Duodenal mucosa (tissue), 2 donors: ENCODE data around the gene TRPM4.
"Not testable (repeated sequence)": the region's sequence is repeated elsewhere in the genome, so short reads cannot be mapped to it uniquely, and the experiment has no call there.

ENCODE experiments used
- H3K27ac ChIP-seq: one replicate; pipeline ENCODE4 v1.7.0; 2013; ENCODE audit warnings: low read depth, low read length
- H3K27me3 ChIP-seq, 2 donors: one replicate each; pipeline ENCODE4 v1.7.0; 2013; ENCODE audit warnings: low read length in 2 of 2, control low read depth in 1 of 2; ENCODE audit not compliant: insufficient read depth in 2 of 2, control insufficient read depth in 1 of 2
- H3K36me3 ChIP-seq, 2 donors: one replicate each; pipeline ENCODE4 v1.7.0; 2013; ENCODE audit warnings: low read length in 2 of 2, control low read depth in 1 of 2; ENCODE audit not compliant: insufficient read depth in 2 of 2, control insufficient read depth in 1 of 2
- H3K4me1 ChIP-seq, 2 donors: one replicate each; pipeline ENCODE4 v1.7.0; 2013; ENCODE audit warnings: low read length in 2 of 2, control low read depth in 1 of 2; ENCODE audit not compliant: insufficient read depth in 2 of 2, control insufficient read depth in 1 of 2
- H3K4me3 ChIP-seq, 2 donors: one replicate each; pipeline ENCODE4 v1.7.0; 2013; ENCODE audit warnings: low read length in 2 of 2, low read depth in 1 of 2
- H3K9ac ChIP-seq, 2 donors: one replicate each; pipeline ENCODE4 v1.7.0; 2013; ENCODE audit warnings: low read length in 2 of 2, low read depth in 1 of 2
- H3K9me3 ChIP-seq, 2 donors: one replicate each; pipeline ENCODE4 v1.7.0; 2013; ENCODE audit warnings: low read length in 2 of 2, control low read depth in 1 of 2; ENCODE audit not compliant: control insufficient read depth in 1 of 2

The TRPM4 gene

DNA sequence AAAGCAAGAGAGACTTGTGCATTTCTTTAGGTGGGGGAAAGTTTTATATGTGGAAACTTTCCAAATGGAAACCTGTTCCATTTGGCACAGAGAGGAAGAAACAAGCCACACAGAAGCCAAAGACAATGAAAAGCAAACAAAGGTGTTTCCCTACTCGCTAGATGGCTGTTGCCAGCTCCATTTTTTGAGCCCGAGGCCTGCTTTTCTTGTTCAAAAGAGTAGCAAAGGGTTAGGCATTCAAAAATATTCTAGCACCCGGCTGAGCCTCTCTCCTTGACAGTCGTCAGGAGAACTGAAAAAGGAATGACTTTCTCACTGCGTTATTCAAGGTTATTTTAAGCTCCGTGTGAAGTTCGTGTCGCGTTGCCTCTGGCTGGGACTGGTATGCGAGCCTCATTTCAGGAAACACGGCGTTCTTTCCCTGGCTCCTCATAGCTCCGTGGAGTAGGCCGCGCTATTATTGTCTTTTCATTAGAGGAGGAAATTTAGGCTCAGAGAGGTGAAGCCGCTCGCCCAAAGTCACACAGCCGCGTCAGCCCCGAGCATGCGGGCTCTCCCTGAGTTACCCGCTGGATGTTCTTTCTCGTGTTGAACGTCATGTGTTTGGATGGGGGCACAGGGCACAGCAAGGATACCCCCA is 7.6 kb downstream of the TRPM4 start:
- no peak overlapping the region for H3K4me3 ChIP-seq
- H3K36me3 ChIP-seq: peaks cover 0 to 11% of the 10 kb centered on the region in 2 donors
- H3K27me3 ChIP-seq: no peaks in the 10 kb centered on the region
- H3K9ac ChIP-seq: no peak overlapping the region
- H3K9me3 ChIP-seq: no peaks in the 10 kb centered on the region
- H3K4me1 ChIP-seq: peaks cover 19 to 23% of the 10 kb centered on the region in 2 donors
- no peak overlapping the region for H3K27ac ChIP-seq

DNA sequence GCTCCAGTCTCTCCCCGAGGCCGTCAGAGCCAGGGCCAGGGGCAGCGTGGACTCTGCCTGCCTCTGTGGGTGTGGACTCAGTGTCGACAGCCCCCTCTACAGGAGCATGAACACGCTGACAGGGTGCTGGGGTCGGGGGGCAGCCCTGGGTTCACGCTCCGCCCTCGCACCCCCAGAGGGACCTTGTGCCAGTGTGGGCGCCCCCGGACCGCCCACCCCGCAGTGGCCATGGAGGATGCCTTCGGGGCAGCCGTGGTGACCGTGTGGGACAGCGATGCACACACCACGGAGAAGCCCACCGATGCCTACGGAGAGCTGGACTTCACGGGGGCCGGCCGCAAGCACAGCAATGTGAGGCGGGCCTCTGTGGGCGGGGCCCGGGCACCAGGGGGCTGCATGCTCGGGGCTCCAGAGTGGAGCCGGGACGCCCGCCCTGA is 8.3 kb downstream of the TRPM4 start:
- H3K9me3 ChIP-seq: no peaks in the 10 kb centered on the region
- H3K27ac ChIP-seq: no peak overlapping the region
- H3K36me3 ChIP-seq: peaks cover 0 to 14% of the 10 kb centered on the region in 2 donors
- no peak overlapping the region for H3K9ac ChIP-seq
- H3K4me3 ChIP-seq: no peak overlapping the region
- no peaks in the 10 kb centered on the region for H3K27me3 ChIP-seq
- peaks cover 16 to 21% of the 10 kb centered on the region in 2 donors for H3K4me1 ChIP-seq

DNA sequence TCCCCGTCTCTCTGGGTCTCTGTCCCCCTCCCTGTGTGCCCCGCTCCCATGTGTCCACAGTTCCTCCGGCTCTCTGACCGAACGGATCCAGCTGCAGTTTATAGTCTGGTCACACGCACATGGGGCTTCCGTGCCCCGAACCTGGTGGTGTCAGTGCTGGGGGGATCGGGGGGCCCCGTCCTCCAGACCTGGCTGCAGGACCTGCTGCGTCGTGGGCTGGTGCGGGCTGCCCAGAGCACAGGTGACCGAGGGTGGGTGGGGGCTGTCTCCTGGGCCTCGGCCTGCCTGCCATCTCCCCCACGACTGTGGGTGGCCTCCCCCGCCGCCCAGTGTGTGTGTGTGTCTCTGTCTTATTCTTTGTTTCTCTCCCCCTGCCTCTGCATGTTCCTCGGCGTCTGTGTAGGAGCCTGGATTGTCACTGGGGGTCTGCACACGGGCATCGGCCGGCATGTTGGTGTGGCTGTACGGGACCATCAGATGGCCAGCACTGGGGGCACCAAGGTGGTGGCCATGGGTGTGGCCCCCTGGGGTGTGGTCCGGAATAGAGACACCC is 10.3 kb downstream of the TRPM4 start:
- H3K9me3 ChIP-seq: no peaks in the 10 kb centered on the region
- H3K27ac ChIP-seq: no peak overlapping the region
- H3K4me1 ChIP-seq: peaks cover 14 to 17% of the 10 kb centered on the region in 2 donors
- no peak overlapping the region for H3K4me3 ChIP-seq
- no peak overlapping the region for H3K9ac ChIP-seq
- H3K36me3 ChIP-seq: peaks cover 4 to 35% of the 10 kb centered on the region in 2 donors
- H3K27me3 ChIP-seq: no peaks in the 10 kb centered on the region

DNA sequence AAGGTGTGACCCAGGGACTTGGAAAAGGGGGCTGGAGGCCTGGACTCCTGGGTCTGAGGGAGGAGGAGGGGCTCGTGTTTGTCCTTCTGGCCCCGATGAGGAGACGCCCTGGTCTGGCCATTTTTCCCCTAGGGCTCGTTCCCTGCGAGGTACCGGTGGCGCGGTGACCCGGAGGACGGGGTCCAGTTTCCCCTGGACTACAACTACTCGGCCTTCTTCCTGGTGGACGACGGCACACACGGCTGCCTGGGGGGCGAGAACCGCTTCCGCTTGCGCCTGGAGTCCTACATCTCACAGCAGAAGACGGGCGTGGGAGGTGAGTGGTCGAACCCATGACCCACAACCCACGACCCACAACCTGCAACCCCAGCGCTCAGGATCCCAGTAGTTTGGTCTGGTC is 10.8 kb downstream of the TRPM4 start:
- Histone ChIP-seq H3K36me3 (peaks cover 6 to 40% of the 10 kb centered on the region in 2 donors), H3K27ac (no peak overlapping the region), H3K4me3 (no peak overlapping the region), H3K9me3 (no peaks in the 10 kb centered on the region), H3K4me1 (peaks cover 14 to 17% of the 10 kb centered on the region in 2 donors), H3K9ac (no peak overlapping the region), H3K27me3 (no peaks in the 10 kb centered on the region)

DNA sequence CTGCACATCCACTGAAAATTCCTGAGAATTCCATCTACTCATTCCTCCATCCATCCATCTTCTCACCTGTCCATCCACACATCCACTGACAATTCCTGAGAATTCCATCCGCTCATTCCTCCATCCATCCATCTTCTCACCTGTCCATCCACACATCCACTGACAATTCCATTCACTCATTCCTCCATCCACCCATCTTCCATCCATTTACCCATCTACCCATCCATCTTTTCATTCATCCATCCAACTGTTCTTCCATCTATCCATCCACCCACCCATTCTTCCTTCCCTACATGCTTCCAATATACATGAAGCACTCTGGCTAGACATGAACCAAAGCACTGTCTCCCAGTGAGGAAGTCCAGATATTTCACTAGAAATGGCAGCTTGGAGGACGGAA is 15.6 kb downstream of the TRPM4 start:
- H3K36me3 ChIP-seq: peaks cover 9 to 52% of the 10 kb centered on the region in 2 donors
- no peak overlapping the region for H3K27ac ChIP-seq
- H3K27me3 ChIP-seq: no peaks in the 10 kb centered on the region
- no peaks in the 10 kb centered on the region for H3K9me3 ChIP-seq
- no peak overlapping the region for H3K4me3 ChIP-seq
- peaks cover 7 to 9% of the 10 kb centered on the region in 2 donors for H3K4me1 ChIP-seq
- H3K9ac ChIP-seq: no peak overlapping the region

DNA sequence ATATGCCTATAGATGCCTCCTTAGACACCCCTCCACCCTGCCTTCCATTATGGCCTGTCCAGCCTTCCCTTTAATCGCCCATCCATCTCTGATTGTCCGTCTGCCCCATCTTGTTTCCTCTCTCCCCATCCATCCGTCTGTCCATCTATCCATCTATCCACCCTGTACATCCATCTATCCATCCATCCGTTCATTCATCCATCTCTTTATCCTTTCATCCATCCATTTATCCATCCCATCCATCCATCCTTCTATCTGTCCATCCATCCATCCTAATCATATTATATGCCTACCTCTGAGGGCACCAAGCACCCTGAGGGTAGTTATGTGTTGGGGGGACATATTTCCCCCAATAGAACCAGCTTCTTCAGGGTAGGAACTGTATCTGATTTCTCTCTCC is 23.1 kb downstream of the TRPM4 start:
- Histone ChIP-seq H3K9me3 (no peaks in the 10 kb centered on the region), H3K27me3 (no peaks in the 10 kb centered on the region), H3K9ac (no peak overlapping the region), H3K36me3 (peaks cover 4 to 42% of the 10 kb centered on the region in 2 donors), H3K27ac (no peak overlapping the region), H3K4me1 (no peaks in the 10 kb centered on the region), H3K4me3 (no peak overlapping the region)

DNA sequence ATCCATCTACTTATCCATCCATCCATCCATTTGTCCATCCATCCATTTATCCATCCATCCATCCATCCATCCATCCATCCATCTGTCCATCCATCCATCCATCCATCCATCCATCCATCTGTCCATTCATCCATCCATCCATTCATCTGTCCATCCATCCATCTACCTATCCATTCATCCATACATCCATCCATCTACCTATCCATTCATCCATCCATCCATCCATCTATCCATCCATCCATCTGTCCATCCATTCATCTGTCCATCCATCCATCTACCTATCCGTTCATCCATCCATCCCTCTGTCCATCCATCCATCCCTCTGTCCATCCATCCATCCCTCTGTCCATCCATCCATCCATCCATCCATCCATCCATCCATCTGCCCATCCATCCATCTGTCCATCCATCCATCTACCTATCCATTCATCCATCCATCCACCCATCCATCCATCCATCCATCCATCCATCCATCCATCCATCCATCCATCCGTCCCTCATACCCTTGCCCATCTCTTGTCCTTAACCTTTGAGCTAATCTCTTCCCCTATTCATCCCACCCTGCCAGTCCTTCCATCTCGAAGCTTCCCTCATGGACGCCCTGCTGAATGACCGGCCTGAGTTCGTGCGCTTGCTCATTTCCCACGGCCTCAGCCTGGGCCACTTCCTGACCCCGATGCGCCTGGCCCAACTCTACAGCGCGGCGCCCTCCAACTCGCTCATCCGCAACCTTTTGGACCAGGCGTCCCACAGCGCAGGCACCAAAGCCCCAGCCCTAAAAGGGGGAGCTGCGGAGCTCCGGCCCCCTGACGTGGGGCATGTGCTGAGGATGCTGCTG is 24.6 kb downstream of the TRPM4 start:
- peaks cover 9 to 42% of the 10 kb centered on the region in 2 donors for H3K36me3 ChIP-seq
- H3K9ac ChIP-seq, H3K4me1 ChIP-seq, H3K9me3 ChIP-seq, H3K27me3 ChIP-seq, H3K4me3 ChIP-seq, H3K27ac ChIP-seq: not testable (repeated sequence)

DNA sequence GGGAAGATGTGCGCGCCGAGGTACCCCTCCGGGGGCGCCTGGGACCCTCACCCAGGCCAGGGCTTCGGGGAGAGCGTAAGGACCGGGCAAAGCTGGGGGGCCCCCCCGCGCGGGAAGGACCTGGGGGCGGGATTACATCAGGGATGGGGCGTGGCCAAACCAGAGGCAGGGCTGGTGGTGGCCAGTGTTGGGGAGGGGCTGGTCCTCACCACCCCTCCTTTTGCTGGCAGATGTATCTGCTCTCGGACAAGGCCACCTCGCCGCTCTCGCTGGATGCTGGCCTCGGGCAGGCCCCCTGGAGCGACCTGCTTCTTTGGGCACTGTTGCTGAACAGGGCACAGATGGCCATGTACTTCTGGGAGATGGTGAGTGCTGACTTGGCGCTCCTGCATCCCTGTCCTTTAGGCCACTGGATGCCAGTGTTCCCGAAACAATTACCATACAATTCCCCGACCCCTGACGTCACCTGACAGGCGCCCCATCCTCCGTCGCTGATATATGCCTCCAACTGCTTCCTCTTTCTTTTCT is 25.3 kb downstream of the TRPM4 start:
- Histone ChIP-seq H3K27ac (no peak overlapping the region), H3K9me3 (no peaks in the 10 kb centered on the region), H3K4me1 (no peaks in the 10 kb centered on the region), H3K27me3 (no peaks in the 10 kb centered on the region), H3K36me3 (peaks cover 9 to 48% of the 10 kb centered on the region in 2 donors), H3K9ac (no peak overlapping the region), H3K4me3 (no peak overlapping the region)

DNA sequence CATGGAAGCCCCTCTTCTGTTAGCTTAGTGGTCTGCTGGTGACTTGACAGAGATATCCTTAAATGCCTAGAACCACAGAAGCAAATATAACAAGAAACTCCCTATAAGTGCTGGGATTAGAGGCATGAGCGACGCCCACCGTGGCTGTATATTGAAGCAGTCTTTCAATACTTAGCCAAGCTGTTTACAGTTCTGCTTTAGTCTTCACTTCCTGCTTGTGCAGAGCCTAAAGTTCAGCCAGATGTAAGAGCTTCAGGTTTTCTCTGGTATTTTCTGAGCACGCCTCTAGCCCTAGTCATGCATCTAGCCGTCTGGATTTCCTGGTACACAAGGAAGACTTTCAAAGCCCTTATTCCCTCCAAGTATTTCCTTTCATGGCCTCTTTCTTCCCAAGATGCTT is 28.5 kb downstream of the TRPM4 start:
- Histone ChIP-seq H3K4me3 (no peak overlapping the region), H3K9ac (no peak overlapping the region), H3K9me3 (no peaks in the 10 kb centered on the region), H3K4me1 (no peaks in the 10 kb centered on the region), H3K27me3 (no peaks in the 10 kb centered on the region), H3K36me3 (peaks cover 33 to 66% of the 10 kb centered on the region in 2 donors), H3K27ac (no peak overlapping the region)

DNA sequence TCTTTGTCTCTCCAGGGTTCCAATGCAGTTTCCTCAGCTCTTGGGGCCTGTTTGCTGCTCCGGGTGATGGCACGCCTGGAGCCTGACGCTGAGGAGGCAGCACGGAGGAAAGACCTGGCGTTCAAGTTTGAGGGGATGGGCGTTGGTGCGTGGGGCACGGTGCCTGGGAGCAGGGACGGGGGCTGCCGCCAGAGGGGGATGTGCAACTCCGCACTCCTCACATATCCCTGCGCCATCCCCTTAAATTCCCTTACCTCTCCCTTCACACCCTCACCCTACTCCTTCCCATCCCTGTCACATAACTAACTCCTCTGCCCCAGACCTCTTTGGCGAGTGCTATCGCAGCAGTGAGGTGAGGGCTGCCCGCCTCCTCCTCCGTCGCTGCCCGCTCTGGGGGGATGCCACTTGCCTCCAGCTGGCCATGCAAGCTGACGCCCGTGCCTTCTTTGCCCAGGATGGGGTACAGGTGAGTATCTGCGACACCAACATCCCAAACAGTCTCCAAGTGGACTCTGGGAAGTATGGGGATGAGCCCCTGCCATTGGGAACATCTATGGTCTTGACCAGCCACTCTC is 31.1 kb downstream of the TRPM4 start:
- no peaks in the 10 kb centered on the region for H3K27me3 ChIP-seq
- no peak overlapping the region for H3K4me3 ChIP-seq
- H3K36me3 ChIP-seq: peaks cover 28 to 68% of the 10 kb centered on the region in 2 donors
- no peaks in the 10 kb centered on the region for H3K4me1 ChIP-seq
- no peak overlapping the region for H3K9ac ChIP-seq
- H3K9me3 ChIP-seq: no peaks in the 10 kb centered on the region
- H3K27ac ChIP-seq: no peak overlapping the region
